ENCODE data around the gene AKAP8.
A peak's percentile ranks its signal among the peaks of the same experiment; 100 is the strongest.
"Not testable (repeated sequence)": the region's sequence is repeated elsewhere in the genome, so short reads cannot be mapped to it uniquely, and the experiment has no call there.

Gene AKAP8

DNA sequence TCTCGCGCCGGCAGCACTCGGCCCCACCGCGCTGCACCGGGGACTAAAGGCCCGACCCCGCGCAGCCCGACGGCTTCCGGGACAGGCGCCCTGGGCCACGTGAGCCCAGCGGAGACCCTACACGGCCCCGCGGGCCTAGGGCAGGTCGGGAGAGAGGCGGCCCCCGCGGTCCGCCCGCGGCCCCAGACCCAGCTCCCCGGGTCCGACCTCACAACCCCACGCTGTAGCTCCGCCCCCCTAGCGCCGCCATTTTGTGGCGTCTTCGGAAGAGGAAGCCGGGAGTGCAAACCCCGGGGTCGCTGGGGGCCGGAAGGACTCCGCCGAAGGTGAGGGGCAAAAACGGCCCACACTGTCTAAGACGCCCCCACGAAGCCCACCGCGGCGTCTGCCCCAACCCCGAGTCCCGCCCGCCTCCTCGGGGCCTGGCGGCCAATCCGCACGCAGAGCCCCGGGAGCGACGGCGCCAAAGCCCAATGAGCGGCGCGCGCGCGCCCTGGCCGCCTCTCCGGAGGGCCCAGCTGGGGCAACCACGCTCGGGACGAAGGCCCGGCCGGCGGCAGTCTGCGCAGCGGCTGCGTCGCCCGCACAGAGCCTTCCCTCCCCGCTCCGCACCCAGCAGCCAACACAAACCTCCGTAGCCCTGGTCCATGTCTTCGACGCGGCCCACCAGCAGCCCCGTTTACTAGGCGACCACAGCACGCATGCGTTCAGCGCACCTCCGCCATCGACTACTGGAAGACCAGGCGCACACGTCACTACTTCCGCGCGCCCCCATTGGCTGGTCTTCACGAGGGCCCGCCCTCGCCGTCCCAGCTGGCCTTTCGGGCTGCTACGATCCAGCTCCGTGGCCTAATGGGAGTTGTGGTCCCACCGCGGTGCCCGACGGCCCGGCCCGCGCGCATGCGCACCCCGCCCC lies at the start of gene AKAP8:
TSS of gene AKAP8 (minus strand) at position 705 of the 916 bp plus-strand sequence. CDS start at position 649, 56 bp downstream.
- DNase-seq: peak; percentile 95

DNA sequence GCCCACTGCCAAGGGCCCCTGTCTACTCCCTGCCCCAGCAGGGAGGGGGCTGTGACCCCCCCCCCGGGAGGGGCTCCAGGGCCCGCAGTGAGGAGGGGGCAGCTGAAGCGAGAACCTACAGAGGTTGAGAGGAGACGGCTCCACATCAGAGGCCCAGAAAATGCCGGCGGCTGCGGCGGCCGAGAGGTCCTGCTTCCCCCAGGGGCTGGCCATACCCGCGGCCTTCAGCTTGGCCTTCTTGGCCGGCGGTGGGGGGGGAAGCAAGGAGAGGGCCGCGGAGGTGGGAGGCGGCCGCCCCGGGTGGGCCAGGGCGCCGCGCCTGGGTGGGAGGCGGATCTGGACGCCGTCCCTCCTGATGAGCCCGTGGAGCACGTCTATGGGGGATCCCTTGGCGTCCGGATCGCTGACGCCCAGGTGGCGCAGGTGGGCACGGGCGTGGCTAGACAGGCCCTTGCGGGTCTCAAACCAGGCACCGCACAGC lies 48.4 kb upstream of the AKAP8 start:
- no peak for DNase-seq

DNA sequence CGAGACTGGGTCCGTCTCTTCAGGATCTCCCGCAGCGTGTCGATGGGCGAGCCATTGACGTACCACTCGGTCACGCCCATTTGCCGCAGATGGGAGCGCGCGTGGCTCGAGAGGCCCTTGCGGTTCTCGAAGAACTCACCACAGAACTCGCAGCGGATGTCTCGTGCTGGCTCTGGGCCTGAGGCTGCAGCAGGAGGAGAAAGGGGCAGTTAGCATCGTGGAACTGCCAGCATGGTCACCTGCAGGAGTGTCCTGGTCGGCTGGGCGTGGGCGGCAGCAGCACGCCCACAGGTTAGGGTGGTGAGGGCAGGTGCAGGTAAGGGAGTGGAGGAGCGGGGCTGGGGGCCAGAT lies 47.7 kb upstream of the AKAP8 start:
- no peak for DNase-seq

DNA sequence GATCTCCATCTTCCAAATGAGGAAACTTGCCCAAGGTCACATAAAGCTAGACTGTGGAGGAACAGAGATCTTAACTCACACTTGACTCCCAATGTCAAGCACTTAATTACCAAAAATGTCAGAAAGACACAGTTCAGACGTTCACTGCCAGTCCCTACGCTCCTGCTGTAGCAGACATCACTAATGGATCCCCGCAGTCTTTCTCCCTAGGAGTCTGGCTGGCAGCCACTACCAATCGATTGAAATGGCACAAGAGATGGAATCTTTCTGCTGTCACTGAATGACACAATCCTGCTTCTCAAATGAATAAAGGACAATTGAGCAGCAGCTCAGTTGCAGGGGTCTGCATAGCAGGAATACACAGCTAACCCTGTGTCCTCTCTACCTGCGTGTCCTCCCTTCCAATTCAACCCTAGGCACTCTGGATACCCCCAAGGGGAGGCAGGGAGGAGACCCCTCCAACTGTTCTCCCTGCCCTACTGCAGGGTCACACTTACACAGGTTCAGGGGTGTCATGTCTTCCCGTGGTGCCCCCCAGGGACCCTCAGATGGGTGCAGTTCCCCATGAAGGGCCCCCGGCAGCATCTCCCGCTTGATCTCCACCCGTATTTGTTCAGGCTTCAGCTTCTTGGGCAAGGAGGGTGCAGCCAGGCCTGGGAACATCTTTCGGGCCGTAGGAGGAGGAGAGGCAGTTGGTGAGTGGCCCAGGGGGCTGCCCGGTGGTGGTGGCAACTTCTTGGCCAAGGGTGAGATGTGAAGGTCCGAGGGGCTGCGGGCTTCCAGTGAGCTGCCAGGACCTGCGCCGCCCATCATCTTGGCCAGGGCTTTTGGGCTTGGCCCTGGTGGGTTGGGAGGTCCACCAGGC lies 47.1 kb upstream of the AKAP8 start:
- no peak for DNase-seq

DNA sequence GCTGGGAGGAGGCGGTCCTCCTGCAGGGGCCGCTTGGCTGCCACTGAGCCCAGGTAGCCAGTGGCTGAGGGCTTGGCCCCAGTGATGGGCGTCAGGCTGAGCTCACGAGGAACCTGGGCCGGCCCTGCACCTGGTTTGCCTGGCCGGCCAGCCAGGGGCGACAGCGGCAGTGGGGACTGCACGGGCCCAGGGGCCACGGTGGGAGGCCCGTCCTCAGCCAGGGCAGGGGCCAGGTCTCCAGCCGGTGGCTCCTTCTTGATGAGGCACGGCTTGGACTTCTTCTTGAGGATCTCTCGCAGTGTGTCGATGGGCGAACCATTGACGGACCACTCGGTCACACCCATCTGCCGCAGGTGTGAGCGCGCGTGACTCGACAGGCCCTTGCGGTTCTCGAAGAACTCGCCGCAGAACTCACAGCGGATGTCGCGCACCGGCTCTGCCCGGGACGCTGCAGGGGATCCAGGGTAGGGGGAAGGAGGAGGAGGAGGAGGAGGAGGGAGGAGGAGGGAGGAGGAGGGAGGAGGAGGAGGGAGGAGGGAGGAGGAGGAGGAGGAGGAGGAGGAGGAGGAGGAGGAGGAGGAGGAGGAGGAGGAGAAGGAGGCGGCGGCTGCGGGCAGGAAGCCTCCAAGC lies 45.8 kb upstream of the AKAP8 start:
- DNase-seq: no peak

DNA sequence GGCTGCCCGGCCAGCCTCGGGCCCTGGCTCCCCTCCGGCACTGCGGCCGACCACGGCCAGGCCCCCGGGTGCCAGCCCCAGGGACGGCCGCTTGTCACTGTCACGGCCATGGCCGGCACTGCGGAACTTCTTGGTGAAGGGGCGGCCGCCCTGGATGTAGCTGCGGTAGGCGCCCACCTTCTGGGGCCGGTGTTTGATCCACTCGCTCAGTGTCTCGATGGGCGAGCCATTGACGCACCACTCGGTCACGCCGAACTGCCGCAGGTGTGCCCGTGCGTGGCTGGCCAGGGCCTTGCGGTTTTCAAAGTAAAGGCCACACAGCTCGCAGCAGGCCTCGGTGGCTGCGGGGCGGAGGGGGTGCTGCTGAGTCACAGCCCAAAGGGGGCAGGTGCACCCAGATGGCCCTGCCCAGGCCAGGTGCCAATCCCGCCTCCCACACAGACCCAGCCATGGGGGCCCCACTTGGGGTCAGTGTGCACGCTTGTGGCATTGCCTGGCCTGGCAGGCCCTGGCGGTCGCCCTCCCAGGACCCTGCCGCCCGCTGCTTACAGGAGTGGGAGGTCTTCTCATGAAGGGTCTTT lies 45.2 kb upstream of the AKAP8 start:
- DNase-seq: no peak

DNA sequence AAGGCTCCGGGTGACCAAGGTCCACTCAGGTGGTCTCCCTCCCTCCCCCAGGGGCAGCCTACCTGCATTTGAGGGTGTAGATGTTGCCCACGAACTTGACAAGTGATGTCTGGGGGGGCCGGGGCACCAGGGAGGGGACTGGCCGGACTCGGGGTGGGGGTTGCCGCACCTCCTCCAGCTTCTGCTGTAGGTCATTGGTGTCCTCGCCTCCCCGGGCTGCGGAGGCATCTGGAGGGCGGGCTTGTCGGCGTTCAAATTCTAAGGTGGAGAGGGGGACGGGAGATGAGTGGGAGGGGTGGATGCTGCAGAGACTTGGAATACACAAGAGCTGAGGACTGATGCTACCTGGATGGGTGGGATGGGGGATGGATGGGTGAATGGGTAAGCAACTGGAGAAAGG lies 44.5 kb upstream of the AKAP8 start:
- no peak for DNase-seq

DNA sequence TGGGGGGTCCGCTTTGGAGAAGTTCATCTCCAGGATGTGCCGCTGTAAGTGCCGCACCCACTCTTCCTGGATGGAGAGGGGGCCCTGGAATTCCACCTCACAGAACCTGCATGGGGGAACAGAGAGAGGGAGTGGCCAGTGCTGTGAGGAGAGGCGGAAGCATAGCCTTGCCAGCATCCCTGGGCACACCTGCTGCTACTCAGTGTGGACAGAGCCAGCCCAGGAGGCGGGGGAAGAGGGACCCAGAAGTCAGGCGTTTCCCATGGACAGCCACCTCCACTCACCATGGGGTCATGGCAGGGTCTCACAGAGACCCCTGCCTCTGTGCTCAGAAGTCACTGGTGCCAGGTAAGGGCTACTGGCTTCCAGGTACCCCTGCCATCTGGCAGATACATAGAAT lies 43.5 kb upstream of the AKAP8 start:
- no peak for DNase-seq

DNA sequence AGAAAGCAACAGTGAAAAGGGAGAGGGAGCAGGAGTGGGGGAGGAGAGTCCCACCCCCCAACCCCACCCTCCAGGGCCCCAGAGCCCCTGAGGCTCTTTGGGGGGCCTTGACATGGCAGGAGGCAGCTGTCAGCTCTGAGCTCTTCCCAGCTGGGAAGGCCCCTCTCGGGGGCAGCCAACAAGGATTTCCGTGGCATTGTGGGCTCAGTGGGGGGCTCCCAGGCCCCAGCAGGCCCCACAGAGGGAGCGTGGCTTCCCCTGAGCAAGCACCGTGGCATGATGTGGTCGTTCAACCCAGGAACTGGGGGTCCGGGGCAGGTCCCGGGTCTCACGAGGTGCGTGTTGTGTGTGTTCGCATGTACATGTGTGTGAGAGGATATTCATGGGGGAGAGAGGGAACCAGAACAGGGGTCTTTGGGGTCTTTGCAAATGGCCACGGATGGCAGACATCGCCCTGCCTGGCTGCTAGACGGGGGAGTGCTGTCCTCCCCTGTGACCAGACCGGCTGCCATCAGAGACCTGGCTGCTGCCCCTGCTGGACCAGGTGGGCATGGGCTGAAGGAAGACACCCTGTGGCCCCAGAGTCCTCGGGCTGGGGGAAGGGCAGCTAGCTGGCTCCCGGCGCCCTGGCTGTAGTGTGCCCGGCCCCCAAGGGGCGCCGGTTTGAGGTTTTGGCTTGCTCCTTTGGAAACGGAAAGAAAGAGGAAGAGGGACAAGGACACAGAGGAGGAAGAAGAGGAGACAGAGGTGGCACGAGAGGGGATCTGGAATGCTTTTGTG lies 42.9 kb upstream of the AKAP8 start:
- DNase-seq: no peak

DNA sequence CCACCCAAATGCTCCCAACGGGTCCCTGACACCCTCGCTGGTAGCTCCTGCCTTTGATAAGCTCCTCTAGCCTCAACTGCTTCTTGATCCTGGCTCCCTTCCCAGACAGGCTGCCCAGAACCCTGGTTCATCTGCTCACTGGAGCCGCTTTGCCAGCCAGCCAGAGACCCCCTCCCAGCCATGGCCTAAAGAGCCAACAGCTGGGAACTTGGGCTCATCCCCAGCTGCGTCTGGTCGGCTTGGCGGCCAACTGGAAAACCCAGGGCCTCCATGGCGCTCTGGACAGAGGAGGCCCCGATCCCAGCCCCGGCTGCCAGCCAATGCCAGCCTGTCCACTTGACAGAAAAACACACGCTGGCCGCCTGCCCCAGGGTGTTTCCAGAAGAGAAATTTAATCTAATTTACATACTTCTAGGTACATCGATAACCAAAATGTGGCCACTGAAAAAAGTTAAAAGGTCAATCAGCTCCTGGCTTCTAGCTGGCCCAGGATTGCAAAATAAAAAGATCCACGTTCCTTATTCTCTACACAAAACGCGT lies 42.2 kb upstream of the AKAP8 start:
- peak; percentile 75 for DNase-seq

DNA sequence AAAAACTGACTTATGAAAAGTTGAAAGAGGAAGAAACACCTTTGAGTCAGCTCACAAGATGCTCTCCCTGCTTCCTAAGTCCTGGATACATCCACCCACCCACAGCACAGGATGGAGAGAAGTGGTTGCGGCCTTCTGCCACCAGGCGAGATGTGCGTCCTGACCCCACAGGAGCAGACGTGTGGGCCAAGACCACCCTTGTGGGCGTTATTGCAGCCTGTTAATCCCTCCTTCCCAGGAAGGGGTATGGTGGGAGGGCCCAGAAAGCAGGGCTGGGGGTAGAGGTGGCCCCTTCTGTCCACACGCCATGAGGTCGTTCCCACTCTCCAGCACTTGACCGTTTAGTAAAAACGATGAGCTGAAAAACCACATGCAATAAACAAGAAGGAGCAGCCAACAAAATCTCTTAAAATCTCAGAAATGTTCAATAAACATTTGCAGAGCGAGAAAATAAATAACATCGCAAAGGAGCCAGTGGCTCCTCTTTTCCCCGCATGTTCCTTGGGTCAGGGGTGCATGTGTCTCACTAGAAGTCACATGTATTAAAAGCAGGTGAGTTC lies 41.6 kb upstream of the AKAP8 start:
- DNase-seq: no peak

DNA sequence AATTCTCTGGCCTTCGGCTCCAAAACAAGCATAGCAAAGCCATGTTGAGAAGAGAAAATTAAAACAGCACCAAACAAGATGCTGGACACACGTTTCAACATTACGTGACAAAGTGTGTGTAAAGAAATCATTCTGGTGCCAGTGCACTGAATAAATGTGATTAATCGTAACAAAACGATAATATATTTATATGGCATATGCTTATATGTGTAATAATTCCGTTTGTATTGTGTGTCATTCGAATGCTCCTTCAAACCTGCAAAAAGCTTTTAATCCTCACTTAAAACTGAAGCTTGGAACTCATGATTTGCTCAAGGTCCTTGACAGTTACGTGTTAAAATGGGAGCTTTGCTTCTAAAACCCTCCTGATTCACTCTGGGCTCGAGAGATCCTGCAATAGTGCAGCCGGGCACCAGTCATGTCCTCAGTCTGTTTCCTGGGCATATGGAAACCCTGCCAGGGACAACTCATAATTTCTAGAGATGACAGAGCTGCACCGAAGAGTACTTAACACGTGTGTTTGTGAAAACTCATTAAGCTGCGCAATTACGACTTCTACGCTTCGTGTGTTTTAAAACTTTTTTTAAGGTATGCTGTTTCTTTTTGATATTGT lies 39.9 kb upstream of the AKAP8 start:
- no peak for DNase-seq

DNA sequence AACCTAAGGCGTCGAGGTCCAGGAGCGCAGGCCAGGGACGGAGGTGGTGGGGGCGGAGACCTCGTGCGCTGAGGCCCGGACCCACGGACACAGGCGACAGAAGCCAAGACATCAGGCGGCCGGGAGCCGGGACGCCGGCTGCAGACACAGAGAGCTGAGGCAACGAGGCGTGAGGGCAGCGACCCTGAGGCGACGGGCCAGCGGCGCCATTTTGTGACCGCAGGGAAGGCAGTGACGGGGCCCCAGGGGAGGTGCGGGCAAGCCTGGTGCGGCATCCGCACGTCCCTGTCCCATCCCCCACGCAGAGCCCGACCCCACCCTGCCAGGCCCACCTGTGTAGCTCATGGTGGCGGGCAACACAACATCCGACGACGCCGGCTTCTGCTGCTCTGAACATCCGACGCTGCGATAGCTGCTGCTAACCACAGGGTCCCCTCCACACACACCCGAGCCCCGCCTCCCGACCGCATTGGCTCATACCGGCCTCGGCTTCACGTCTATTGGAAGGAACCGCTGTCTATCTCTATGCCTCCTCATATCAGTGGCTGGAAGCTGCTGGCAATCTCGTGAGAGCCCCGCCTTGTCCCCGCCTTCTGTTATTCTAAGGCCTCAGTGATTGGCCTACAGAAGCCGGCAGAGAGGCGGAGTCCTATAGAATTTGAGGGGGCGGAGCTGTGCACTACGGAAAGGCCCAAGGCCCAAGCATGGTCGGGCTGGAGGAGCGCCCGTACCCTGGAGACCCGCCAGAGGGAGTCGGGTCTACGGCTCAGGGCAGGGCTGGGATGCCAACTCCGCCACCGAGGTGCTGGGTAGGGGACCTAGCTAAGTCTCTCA lies 39.2 kb upstream of the AKAP8 start, which contains the start of gene AKAP8L:
TSS of gene AKAP8L (minus strand) at position 410 of the 834 bp plus-strand sequence. CDS start at position 345, 65 bp downstream.
- DNase-seq: peak; percentile 100

DNA sequence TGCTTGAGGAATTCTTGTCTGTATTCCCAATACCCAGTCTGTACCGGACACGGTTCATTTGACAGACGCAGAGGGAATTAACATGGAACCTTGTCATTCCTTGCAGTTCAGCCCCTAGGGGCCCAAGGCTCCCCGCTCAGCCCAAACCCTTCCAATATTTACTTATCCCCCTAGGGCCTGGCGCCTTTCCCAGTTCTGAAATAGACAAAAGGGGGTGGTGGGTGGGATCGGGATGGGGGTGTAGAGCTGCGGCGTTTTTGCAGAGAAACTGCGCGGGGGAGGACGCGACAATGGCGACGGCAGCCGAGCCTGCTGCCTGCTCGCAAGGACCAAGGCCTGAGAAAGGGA lies 38.6 kb upstream of the AKAP8 start:
- DNase-seq: no peak

DNA sequence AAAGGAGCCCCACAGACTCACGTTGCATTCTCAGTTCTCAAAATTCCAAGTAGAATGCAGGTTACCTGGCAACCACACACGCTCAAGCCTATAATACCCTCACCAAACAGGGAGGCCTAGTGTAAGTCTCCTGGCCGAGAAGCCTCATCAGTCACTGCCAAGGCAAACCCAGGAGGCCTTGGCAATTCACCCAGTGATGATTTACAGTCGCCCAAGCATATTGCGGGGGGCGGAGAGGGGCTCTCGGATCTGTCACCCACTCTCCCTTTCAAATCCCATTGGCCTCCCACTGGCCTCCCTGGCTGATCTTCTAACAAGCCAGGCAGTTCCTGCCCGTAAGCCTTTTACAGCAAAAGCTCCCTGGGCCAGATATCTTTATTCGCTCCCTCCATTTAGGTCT lies 38.1 kb upstream of the AKAP8 start:
- DNase-seq: peak; percentile 22

DNA sequence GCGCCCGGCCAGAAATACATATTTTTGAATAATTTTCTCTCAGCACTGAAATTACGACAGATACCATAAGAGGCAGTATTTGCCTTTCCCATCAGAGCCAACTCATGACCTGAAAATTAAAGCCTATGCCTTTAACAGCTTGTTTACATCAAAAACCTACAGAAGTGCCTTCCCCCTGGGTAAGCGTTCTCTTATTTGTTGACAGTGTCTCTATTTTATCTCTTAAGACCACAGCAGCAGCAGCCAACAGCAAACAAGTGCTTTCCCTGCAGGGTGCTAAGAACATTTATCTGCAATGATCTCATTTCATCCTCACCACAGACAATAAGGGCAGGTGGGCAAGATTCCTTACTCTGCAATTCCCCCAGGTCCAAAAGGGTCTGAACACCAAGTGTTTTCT lies 33.2 kb upstream of the AKAP8 start:
- DNase-seq: no peak

DNA sequence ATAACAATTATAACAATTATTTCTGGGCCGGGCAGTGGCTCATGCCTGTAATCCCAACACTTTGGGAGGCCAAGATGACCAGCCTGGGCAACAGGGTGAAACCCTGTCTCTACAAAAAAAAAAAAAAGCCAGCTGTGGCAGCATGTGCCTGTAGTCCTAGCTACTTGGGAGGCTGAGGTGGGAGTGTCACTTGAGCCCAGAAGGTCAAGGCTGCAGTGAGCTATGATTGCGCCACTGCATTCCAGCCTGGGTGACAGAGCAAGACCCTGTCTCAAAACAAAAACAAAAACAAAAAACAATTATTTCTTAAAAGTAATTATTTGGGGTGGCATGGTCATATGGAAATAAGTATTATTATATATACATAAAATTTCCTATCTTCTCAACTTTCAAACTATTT lies 31.8 kb upstream of the AKAP8 start:
- DNase-seq: not testable (repeated sequence)

DNA sequence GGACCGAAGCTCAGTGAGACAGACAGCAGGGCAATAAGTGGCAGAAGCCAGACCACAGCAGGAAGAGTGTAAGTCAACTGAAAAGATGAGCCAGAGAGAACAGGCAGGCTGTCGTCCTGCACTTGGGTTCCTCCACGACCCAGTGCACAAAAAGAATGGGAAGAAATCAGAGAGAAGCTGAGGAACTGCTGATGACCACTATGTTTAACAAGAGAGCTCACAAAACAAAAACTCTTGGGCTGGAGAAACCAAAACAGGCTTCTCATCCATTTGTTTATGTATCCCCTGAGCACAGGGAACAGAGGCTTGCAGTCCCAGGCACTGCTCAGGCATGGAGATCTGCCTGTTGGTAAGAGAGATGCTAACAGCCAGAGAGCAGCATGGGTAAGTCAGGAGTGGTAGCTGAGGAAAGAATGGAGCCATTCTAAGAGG lies 25.2 kb upstream of the AKAP8 start:
- DNase-seq: no peak

DNA sequence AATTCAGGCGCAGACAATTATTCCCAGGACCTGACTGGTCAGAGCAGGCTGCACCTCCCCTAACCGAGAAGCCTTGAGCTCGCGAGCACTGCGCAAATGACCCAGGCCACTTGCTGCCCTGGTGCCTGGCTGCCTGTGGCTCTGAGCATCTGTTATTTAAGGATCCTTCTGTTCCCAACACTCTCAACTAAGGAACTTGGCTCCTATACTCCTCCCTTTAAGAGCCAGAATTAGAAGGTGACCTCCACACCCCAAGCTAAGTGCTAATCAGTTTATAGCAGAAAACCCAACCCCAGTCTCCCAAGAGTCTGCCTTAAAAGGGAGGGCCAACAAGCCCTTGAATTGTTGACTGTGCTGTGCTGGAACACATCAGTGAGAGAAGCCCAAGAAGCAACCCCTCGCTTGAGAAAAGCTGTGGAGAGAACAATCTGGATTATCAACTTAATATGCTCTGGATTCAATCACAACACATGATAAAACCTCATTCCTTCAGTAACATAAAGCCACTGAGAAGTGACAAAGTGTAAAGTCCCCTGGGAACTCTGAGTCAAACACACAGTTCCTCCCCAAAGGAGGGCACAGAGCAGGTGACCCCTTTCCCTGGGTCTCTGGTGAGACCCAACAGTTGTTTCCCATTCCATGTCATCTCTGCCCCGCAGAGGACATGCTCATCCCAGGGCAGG lies 24.7 kb upstream of the AKAP8 start:
- DNase-seq: no peak
